ENCODE results near the gene RASAL1.

DNA sequence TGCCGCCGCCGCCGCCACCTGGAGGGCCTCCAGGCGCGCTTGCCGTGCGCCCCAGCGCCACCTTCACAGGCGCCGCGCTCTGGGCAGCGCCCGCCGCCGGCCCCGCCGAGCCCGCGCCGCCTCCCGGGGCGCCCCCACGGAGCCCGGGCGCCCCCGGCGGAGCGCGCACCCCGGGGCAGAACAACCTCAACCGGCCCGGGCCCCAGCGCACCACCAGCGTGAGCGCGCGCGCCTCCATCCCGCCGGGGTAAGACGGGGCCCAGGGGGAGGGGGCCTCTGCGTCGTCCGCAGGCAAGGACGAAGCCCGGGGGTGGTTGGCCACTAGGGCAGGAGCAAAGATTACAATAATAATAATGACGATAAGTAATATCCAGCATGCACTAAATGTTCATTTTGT lies 57.7 kb downstream of the RASAL1 start:
- TF ChIP-seq EZH2 (IDR thresholded peaks at IDR 0.05) (no peak), POLR2A (IDR thresholded peaks at IDR 0.05; ENCODE audit: borderline replicate concordance, extremely low read depth, insufficient read depth, insufficient read length) (no peak)
